GM18519 (cell line): ENCODE results near the gene THSD4.
"Not testable (repeated sequence)": the region's sequence is repeated elsewhere in the genome, so short reads cannot be mapped to it uniquely, and the experiment has no call there.

Source experiments
- ATAC-seq: cut with Tn5 transposase; IDR thresholded peaks from one replicate; pipeline ENCODE4 v1.9.1; 2021; ENCODE audit warnings: mild to moderate bottlenecking, moderate library complexity; ENCODE audit not compliant: unreplicated experiment, low FRiP score

THSD4 gene

GRCh38 chr15:71392861-71393283 lies 277.6 kb downstream of the THSD4 start:
- no peak for ATAC-seq

GRCh38 chr15:71393383-71393782 lies 278.1 kb downstream of the THSD4 start:
- ATAC-seq: no peak

- ATAC-seq: no peak
Observed at GRCh38 chr15:71396536-71397125, 281.4 kb downstream of the THSD4 start.

- no peak for ATAC-seq
Observed at GRCh38 chr15:71397377-71397776, 282.1 kb downstream of the THSD4 start.

GRCh38 chr15:71400294-71400693 lies 285.0 kb downstream of the THSD4 start:
- ATAC-seq: no peak

GRCh38 chr15:71401728-71402127 lies 286.5 kb downstream of the THSD4 start:
- not testable (repeated sequence) for ATAC-seq

GRCh38 chr15:71409541-71409940 lies 294.3 kb downstream of the THSD4 start:
- ATAC-seq: no peak

- ATAC-seq: no peak
Observed at GRCh38 chr15:71410347-71410746, 295.1 kb downstream of the THSD4 start.

GRCh38 chr15:71411538-71412482 lies 296.5 kb downstream of the THSD4 start:
- ATAC-seq: no peak

GRCh38 chr15:71413419-71413818 lies 298.1 kb downstream of the THSD4 start:
- no peak for ATAC-seq

GRCh38 chr15:71414853-71415252 lies 299.6 kb downstream of the THSD4 start:
- no peak for ATAC-seq

GRCh38 chr15:71422530-71423259 lies 307.4 kb downstream of the THSD4 start:
- ATAC-seq: no peak

GRCh38 chr15:71424765-71425164 lies 309.5 kb downstream of the THSD4 start:
- no peak for ATAC-seq

GRCh38 chr15:71425388-71425787 lies 310.1 kb downstream of the THSD4 start:
- ATAC-seq: no peak

- no peak for ATAC-seq
Observed at GRCh38 chr15:71426792-71427191, 311.5 kb downstream of the THSD4 start.

GRCh38 chr15:71430782-71431181 lies 315.5 kb downstream of the THSD4 start:
- ATAC-seq: no peak

- no peak for ATAC-seq
Observed at GRCh38 chr15:71431343-71432336, 316.4 kb downstream of the THSD4 start.

- ATAC-seq: no peak
Observed at GRCh38 chr15:71433402-71433801, 318.1 kb downstream of the THSD4 start.

- ATAC-seq: no peak
Observed at GRCh38 chr15:71434774-71435173, 319.5 kb downstream of the THSD4 start.

- no peak for ATAC-seq
Observed at GRCh38 chr15:71435552-71435951, 320.3 kb downstream of the THSD4 start.
